ENCODE results near the gene IFNAR2. TPM values are rescaled to one million over a fixed set of nuclear protein-coding genes. Genes with fewer than 3 reads are reported as not detected.

IFNAR2 gene
- total RNA-seq, 2 experiments from 2014 or later = 22.1 to 93.5 TPM

DNA sequence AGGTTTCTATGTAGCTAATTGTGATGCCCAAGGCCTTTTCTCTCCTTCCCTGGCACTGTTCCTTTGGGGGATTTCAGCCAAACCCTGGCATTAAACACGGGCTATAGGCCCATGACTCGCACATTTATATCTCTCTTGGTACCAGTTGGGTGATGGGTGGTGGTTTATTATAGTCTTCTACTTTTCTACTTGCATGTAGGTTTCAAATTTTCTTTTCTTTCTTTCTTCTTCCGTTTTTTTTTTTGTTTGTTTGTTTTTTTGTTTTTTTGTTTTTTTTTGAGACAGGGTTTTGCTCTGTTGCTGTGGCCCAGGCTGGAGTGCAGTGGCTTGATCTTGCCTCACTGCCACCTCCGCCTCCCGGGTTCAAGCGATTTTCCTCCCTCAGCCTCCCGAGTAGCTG is 37.5 kb downstream of the IFNAR2 start:
- Histone ChIP-seq H3K9me2 (ENCODE audit: insufficient read depth, low read length) (no peaks in the 10 kb centered on the region), H3K27ac (ENCODE audit: low read depth, low read length, poor library complexity, severe bottlenecking) (peak overlapping the region; percentile 70), H3K4me3 (ENCODE audit: low read depth, low read length, poor library complexity, severe bottlenecking) (peak overlapping the region; percentile 78), H2AFZ (ENCODE audit: low read length) (no peak overlapping the region), H3K4me1 (ENCODE audit: insufficient read depth, low read length, poor library complexity, severe bottlenecking) (peaks cover 52% of the 10 kb centered on the region), H3K36me3 (ENCODE audit: insufficient read depth, low read length) (peaks cover 77% of the 10 kb centered on the region), H3K4me2 (ENCODE audit: low read length) (peak overlapping the region; percentile 97), H3K9me3 (ENCODE audit: low read length) (no peaks in the 10 kb centered on the region), H3K79me2 (ENCODE audit: insufficient read depth, low read depth, low read length) (peaks cover 63% of the 10 kb centered on the region; the same call in 1 of the 2 replicates), H4K20me1 (ENCODE audit: insufficient read depth, low read length) (0 out of 2 replicates have a peak, but pooled peaks cover 7% of the 10 kb centered on the region)
- POLR2A ChIA-PET = interaction anchor here (0.7 to 2.5 kb wide), 15 partner anchors 19 to 67 kb away, joined by 3 to 12 read pairs (median 4); partner anchors contain the start of gene IFNAR1
- intact Hi-C loops (cut with micrococcal nuclease; ENCODE audit: unreplicated experiment) = loop anchor here (2.0 to 5.0 kb wide), 4 partner anchors 35 to 495 kb away; partner anchors contain the start of gene PAXBP1
- no TSS peak for BruUV-seq (replicated peaks)
- CTCF ChIA-PET (ENCODE audit: unreplicated experiment) = interaction anchor here (0.6 kb wide), 1 partner anchor 52 kb away, joined by 11 read pairs; no protein-coding TSS in a partner anchor
- DNase-seq (ENCODE audit: low spot score) = no peak
- no peak for TF ChIP-seq EZH2phosphoT487 (IDR thresholded peaks at IDR 0.05; ENCODE audit: borderline replicate concordance, low read depth, low read length)
- TF ChIP-seq CTCF (conservative IDR thresholded peaks at IDR 0.05; ENCODE audit: low read length) = no peak

DNA sequence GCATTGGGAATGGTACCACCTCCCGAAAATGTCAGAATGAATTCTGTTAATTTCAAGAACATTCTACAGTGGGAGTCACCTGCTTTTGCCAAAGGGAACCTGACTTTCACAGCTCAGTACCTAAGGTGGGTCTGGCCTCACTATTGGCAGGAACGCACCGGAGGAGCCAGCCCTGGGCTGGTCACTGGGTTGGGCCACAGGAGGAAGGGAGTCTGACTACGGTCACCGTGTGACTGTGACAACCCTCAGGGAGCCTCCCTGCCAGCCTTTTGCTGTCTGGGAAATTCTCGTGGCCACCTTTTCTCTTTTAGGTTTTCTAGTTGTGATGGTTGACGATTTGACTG is 38.6 kb downstream of the IFNAR2 start:
- peaks cover 52% of the 10 kb centered on the region; the same call in 1 of the 2 replicates for H3K79me2 ChIP-seq (ENCODE audit: insufficient read depth, low read depth, low read length)
- no TSS peak for BruUV-seq (replicated peaks)
- peak overlapping the region; percentile 97 for H3K4me2 ChIP-seq (ENCODE audit: low read length)
- no peak overlapping the region for H2AFZ ChIP-seq (ENCODE audit: low read length)
- H3K4me1 ChIP-seq (ENCODE audit: insufficient read depth, low read length, poor library complexity, severe bottlenecking) = peaks cover 52% of the 10 kb centered on the region
- peak overlapping the region; percentile 70 for H3K27ac ChIP-seq (ENCODE audit: low read depth, low read length, poor library complexity, severe bottlenecking)
- peaks cover 76% of the 10 kb centered on the region for H3K36me3 ChIP-seq (ENCODE audit: insufficient read depth, low read length)
- no peaks in the 10 kb centered on the region for H3K9me2 ChIP-seq (ENCODE audit: insufficient read depth, low read length)
- intact Hi-C loops (cut with micrococcal nuclease; ENCODE audit: unreplicated experiment) = loop anchor here (5.0 kb wide), 3 partner anchors 36 to 496 kb away; partner anchors contain the start of gene PAXBP1
- ChIA-PET POLR2A (interaction anchor here (0.5 to 2.5 kb wide), 7 partner anchors 8 to 193 kb away, joined by 3 to 6 read pairs (median 3); no protein-coding TSS in a partner anchor), CTCF (ENCODE audit: unreplicated experiment) (no interaction called here)
- TF ChIP-seq EZH2phosphoT487 (IDR thresholded peaks at IDR 0.05; ENCODE audit: borderline replicate concordance, low read depth, low read length) (no peak), CTCF (conservative IDR thresholded peaks at IDR 0.05; ENCODE audit: low read length) (no peak)
- 0 out of 2 replicates have a peak, but pooled peaks cover 7% of the 10 kb centered on the region for H4K20me1 ChIP-seq (ENCODE audit: insufficient read depth, low read length)
- H3K9me3 ChIP-seq (ENCODE audit: low read length) = no peaks in the 10 kb centered on the region
- no peak for DNase-seq (ENCODE audit: low spot score)
- peak overlapping the region; percentile 78 for H3K4me3 ChIP-seq (ENCODE audit: low read depth, low read length, poor library complexity, severe bottlenecking)

Data from OCI-LY7 (cell line).